ENCODE measurements around the gene UBE2A. TPM values are rescaled to one million over a fixed set of nuclear protein-coding genes. Genes with fewer than 3 reads are reported as not detected.

Gene UBE2A
- total RNA-seq, 4 donors from 2014 or later = 26.1 to 87.9 (median 72.5) TPM

DNA sequence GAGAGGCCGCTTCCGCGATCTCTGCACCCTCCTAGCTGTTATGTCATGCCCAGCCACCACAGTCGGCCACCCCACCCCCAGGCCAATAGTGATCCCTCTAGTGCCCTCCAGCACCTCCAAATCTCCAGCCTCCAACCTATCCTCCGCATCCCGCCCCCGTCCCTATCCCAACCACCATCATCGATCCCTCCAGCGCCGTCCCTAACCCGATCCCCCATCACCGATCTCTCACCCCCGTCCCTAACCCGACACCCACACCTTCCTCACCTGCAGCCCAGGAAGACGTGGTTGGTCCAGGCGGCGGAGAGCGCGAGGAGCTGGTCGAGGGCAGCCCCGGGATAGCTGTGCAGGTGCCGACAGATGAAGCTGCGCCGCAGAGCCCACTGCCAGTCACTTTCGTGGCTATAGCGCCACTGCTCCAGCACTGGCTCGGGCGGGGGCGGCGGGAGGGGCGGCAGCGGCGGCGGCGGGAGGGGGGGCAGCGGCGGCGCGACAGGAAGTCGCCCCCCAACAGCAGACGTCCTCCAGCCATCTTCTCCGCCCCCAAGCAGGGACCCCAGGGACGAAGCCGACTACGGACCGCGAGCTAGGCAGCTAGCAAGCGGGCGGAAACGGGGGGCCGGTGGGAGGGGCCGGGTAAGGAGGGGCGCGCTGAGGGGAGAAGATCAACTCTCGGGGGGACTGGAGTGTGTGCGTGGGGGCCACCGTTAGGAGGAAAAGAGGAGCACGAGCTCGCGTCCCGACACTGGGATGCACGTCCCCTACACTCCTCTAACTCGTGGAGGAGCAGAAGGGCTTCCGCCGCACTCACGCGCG, 31.3 kb downstream of the UBE2A start:
- intact Hi-C loops (cut with DNase I; ENCODE audit: low total_unique reads) = no loop called here
- WGBS, 2 donors (ENCODE audit: low coverage in 1 of 2) = 56% methylated on average over 60 of the region's 68 CpGs; no CpG with 5 or more reads in 1 of the 2 donors
- Histone ChIP-seq H3K36me3 (no peaks in the 10 kb centered on the region), H3K27me3 (no peaks in the 10 kb centered on the region), H3K27ac (peak overlapping the region; percentile 88 to 93 (median 90)), H3K4me1 (peaks cover 0 to 3% (median 0%) of the 10 kb centered on the region in 4 donors), H3K9me3 (no peaks in the 10 kb centered on the region), H3K4me3 (peak overlapping the region; percentile 68 to 85 (median 78))
- in situ Hi-C loops (cut with MboI; ENCODE audit: low pct_ligation_motif_present in 1 of 4, low pct_unique_long_range_greater_than_20kb in 1 of 4, low sequenced_read_pairs in 3 of 4) = no loop called here
- DNase-seq = peak; percentile 49
- no peak for TF ChIP-seq POLR2A (IDR thresholded peaks at IDR 0.05)
- TF ChIP-seq, protein P1, sequence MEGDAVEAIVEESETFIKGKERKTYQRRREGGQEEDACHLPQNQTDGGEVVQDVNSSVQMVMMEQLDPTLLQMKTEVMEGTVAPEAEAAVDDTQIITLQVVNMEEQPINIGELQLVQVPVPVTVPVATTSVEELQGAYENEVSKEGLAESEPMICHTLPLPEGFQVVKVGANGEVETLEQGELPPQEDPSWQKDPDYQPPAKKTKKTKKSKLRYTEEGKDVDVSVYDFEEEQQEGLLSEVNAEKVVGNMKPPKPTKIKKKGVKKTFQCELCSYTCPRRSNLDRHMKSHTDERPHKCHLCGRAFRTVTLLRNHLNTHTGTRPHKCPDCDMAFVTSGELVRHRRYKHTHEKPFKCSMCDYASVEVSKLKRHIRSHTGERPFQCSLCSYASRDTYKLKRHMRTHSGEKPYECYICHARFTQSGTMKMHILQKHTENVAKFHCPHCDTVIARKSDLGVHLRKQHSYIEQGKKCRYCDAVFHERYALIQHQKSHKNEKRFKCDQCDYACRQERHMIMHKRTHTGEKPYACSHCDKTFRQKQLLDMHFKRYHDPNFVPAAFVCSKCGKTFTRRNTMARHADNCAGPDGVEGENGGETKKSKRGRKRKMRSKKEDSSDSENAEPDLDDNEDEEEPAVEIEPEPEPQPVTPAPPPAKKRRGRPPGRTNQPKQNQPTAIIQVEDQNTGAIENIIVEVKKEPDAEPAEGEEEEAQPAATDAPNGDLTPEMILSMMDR (IDR thresholded peaks at IDR 0.05) = no peak
- no peak for TF ChIP-seq EP300 (IDR thresholded peaks at IDR 0.05; ENCODE audit: low read depth)
- no peak for TF ChIP-seq POLR2AphosphoS5 (IDR thresholded peaks at IDR 0.05)

DNA sequence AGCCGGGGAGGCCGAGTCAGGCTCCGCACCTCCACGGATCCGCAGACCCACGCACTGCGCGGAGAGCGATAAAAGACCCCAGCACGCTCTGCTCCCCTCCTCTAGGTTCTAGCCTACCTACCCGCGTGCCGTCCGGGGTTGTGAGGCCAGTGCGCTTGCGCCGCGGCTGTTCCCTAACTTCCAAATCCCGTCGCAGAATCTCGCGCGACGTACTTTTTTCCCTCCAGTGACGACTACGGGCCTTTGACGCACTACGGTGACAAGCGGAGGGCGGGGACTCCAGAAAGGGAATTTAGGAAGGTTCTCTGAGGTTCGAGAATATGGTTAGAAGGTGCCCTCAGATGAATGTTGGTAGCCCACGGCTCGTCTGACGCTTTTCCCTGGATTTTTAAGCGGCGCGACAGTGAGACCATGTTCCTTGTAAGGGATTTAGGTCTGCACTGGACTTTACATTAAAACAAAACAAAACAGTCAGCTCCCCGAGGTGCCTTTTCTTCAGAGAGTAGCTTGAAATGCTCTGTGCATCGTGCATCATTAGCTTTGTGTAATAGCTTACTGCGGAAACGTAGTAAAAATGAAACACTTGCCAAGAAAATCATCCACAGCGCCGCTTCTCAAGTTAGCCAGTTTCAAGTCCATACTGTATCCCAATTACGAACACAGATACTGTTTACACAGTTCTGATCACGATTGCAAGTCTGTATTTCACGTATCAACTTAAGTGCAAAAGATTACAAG, 32.1 kb downstream of the UBE2A start, which contains the start of gene NKRF:
NKRF (minus strand) TSS at position 145 of the 738 bp plus-strand sequence.
- intact Hi-C loops (cut with DNase I; ENCODE audit: low total_unique reads) (no loop called here), in situ Hi-C loops (cut with MboI; ENCODE audit: low pct_ligation_motif_present in 1 of 4, low pct_unique_long_range_greater_than_20kb in 1 of 4, low sequenced_read_pairs in 3 of 4) (no loop called here)
- 46% methylated on average over 46 of the region's 46 CpGs; no CpG with 5 or more reads in 1 of the 2 donors for WGBS, 2 donors (ENCODE audit: low coverage in 1 of 2)

DNA sequence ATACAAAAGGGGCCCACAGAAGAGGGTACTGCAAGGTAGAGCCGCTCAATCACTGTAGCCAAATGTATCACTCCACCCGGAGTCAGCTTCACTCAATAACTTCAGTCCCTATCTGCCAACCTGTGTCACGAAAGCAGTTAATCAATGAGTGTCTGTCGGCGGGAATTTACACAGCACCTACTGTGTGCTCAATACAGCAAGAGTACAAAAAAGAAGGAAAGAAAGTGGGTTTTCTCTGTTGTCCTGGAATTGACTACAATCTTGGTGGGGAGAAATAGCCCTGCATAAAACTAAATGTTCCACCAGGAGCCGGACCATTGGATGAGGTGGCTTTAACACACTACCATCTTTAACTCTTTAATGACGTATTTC, 32.6 kb downstream of the UBE2A start:
- in situ Hi-C loops (cut with MboI; ENCODE audit: low pct_ligation_motif_present in 1 of 4, low pct_unique_long_range_greater_than_20kb in 1 of 4, low sequenced_read_pairs in 3 of 4) = no loop called here
- Histone ChIP-seq H3K27ac (peak overlapping the region; percentile 88 to 93 (median 90)), H3K4me1 (peaks cover 0 to 3% (median 0%) of the 10 kb centered on the region in 4 donors), H3K9me3 (no peaks in the 10 kb centered on the region), H3K27me3 (no peaks in the 10 kb centered on the region), H3K4me3 (peak overlapping the region in 3 of 4 donors; percentile 68 to 85 (median 80)), H3K36me3 (no peaks in the 10 kb centered on the region)
- intact Hi-C loops (cut with DNase I; ENCODE audit: low total_unique reads) = no loop called here
- no peak for DNase-seq
- whole genome bisulfite sequencing, 2 donors (ENCODE audit: low coverage in 1 of 2) = 15 to 58% methylated on average over 4 to 7 of the region's 7 CpGs
- TF ChIP-seq POLR2AphosphoS5 (IDR thresholded peaks at IDR 0.05) (no peak), POLR2A (IDR thresholded peaks at IDR 0.05) (no peak), EP300 (IDR thresholded peaks at IDR 0.05; ENCODE audit: low read depth) (no peak)
- TF ChIP-seq, protein P1 (IDR thresholded peaks at IDR 0.05) = no peak

More for the DNA sequence above, 32.1 kb downstream of the UBE2A start, which contains the start of gene NKRF:
- peak; percentile 94 for DNase-seq
- no peaks in the 10 kb centered on the region for H3K27me3 ChIP-seq
- peak; percentile 83 for TF ChIP-seq POLR2A (IDR thresholded peaks at IDR 0.05)
- no peak for TF ChIP-seq EP300 (IDR thresholded peaks at IDR 0.05; ENCODE audit: low read depth)
- TF ChIP-seq POLR2AphosphoS5 (IDR thresholded peaks at IDR 0.05) = peak; percentile 96 to 97 (median 96)
- H3K9me3 ChIP-seq = no peaks in the 10 kb centered on the region
- peaks cover 0 to 3% (median 0%) of the 10 kb centered on the region in 4 donors for H3K4me1 ChIP-seq
- peak within 1 kb of the TSS; percentile 68 to 85 (median 78) for H3K4me3 ChIP-seq
- no peaks in the 10 kb centered on the region for H3K36me3 ChIP-seq
- peak within 1 kb of the TSS; percentile 88 to 93 (median 90) for H3K27ac ChIP-seq

DNA sequence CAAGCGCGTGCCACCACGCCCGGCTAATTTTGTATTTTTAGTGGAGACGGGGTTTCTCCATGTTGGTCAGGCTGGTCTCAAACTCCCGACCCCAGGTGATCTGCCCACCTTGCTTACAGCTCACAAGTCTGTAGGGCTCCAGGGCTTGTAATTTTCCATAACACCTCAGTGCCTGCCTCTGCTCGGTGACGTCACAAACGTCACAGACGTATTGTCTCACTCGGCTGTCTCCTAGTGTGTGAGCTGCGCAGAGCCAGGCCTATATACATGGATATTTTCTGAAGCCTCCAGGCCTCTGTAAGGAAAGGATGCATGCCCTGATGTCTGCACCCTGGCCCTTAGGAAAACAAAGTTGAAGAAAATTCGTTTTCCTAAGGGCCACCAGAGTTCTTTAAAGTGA, 40.4 kb downstream of the UBE2A start:
- H3K27me3 ChIP-seq = no peaks in the 10 kb centered on the region
- no peak for TF ChIP-seq POLR2A (IDR thresholded peaks at IDR 0.05)
- no peak for TF ChIP-seq EP300 (IDR thresholded peaks at IDR 0.05; ENCODE audit: low read depth)
- TF ChIP-seq, protein P1 (IDR thresholded peaks at IDR 0.05) = no peak
- no peak for TF ChIP-seq POLR2AphosphoS5 (IDR thresholded peaks at IDR 0.05)
- H3K4me3 ChIP-seq = no peak overlapping the region
- intact Hi-C loops (cut with DNase I; ENCODE audit: low total_unique reads) = no loop called here
- 80% methylated on average over 13 of the region's 13 CpGs; no CpG with 5 or more reads in 1 of the 2 donors for WGBS, 2 donors (ENCODE audit: low coverage in 1 of 2)
- no peak for DNase-seq
- H3K27ac ChIP-seq = no peak overlapping the region
- no peaks in the 10 kb centered on the region for H3K36me3 ChIP-seq
- in situ Hi-C loops (cut with MboI; ENCODE audit: low pct_ligation_motif_present in 1 of 4, low pct_unique_long_range_greater_than_20kb in 1 of 4, low sequenced_read_pairs in 3 of 4) = no loop called here
- no peaks in the 10 kb centered on the region for H3K9me3 ChIP-seq
- H3K4me1 ChIP-seq = no peaks in the 10 kb centered on the region
